HCT116 (cell line): ENCODE results near the gene IL1F10. TPM values are rescaled to one million over a fixed set of nuclear protein-coding genes. Genes with fewer than 3 reads are reported as not detected.

Experiments
- ATAC-seq: fragments of 200-7000 bp; cut with Tn5 transposase; 2 replicates; pipeline ENCODE4 v1.9.1; 2020; ENCODE audit warnings: mild to moderate bottlenecking, moderate library complexity
- BruUV-seq: library from RNA; stranded (reverse); fragments of 400-500 nt; replicated peaks from 2 replicates; lab custom pipeline; 2021; lab: Mats Ljungman, UMichigan
- CTCF ChIA-PET: fragments of 300-600 bp; sonication (Branson Sonifier 250); formaldehyde crosslinking; loops from one replicate; lab custom pipeline; 2021; ENCODE audit warnings: antibody characterized with exemption; lab: Charles Lee
- POLR2A ChIA-PET: fragments of 300-600, 350-600 bp; sonication (Branson Sonifier 250); formaldehyde crosslinking; loops from one replicate; lab custom pipeline; 2021; ENCODE audit warnings: antibody characterized with exemption; lab: Charles Lee
- RAD21 ChIA-PET, 2 experiments: fragments of 300-600 bp; sonication (Branson Sonifier 250); formaldehyde crosslinking; loops; one replicate each; lab custom pipeline; 2023; ENCODE audit warnings: low total read pairs in 2 of 2; ENCODE audit not compliant: uncharacterized antibody in 2 of 2, unreplicated experiment in 2 of 2, low non-redundant PET in 1 of 2; lab: Charles Lee
- DNase-seq: peaks from one replicate; pipeline ENCODE4 v3.0.0-alpha.2; 2010; ENCODE audit warnings: low read depth, low spot score
- H2AFZ ChIP-seq: fragments of 200-600 bp; shearing (Covaris generic), sonication (generic); 2 replicates; pipeline ENCODE4 v1.6.1; 2017; ENCODE audit warnings: low read depth, mixed run types, mixed read lengths, antibody characterized with exemption, low read length; ENCODE audit not compliant: poor library complexity, severe bottlenecking
- H3K27ac ChIP-seq: 2 replicates; pipeline ENCODE4 v1.5.1; 2012; ENCODE audit warnings: low read depth, low read length
- H3K27me3 ChIP-seq: fragments of 200-600 bp; sonication (generic); 2 replicates; pipeline ENCODE4 v1.6.1; 2016; ENCODE audit warnings: mixed run types, low read length, mixed read lengths; ENCODE audit not compliant: insufficient read depth
- H3K36me3 ChIP-seq, 2 experiments: fragments of 200-500 bp in 1 of 2; fragments of 200-600 bp in 1 of 2; sonication (Bioruptor generic) in 1 of 2; sonication (generic) in 1 of 2; 2 replicates each; pipeline versions ENCODE4 v1.5.1 to v1.6.1; 2014 to 2016; ENCODE audit warnings: low read length in 2 of 2, inconsistent platforms in 1 of 2, mixed read lengths in 1 of 2, mixed run types in 1 of 2; ENCODE audit not compliant: insufficient read depth in 2 of 2, control insufficient read depth in 1 of 2
- H3K4me1 ChIP-seq, 2 experiments: fragments of 200-600 bp in 1 of 2; sonication (generic) in 1 of 2; 2 replicates each; pipeline versions ENCODE4 v1.5.1 to v1.6.1; 2012 to 2017; ENCODE audit warnings: low read length in 2 of 2, inconsistent platforms in 1 of 2, mild to moderate bottlenecking in 1 of 2, mixed read lengths in 1 of 2, mixed run types in 1 of 2, moderate library complexity in 1 of 2; ENCODE audit not compliant: insufficient read depth in 2 of 2, control insufficient read depth in 1 of 2
- H3K4me2 ChIP-seq: fragments of 200-600 bp; sonication (generic); 2 replicates; pipeline ENCODE4 v1.6.1; 2017; ENCODE audit warnings: mixed run types, low read length, mixed read lengths
- H3K4me3 ChIP-seq, 2 experiments: fragments of 200-600 bp in 1 of 2; sonication (generic) in 1 of 2; replicated peaks in 1 of 2; 2 replicates each; pipeline ENCODE4 v1.5.1; 2011 to 2016; ENCODE audit warnings: low read length in 2 of 2, control low read depth in 1 of 2, low read depth in 1 of 2, mild to moderate bottlenecking in 1 of 2, mixed read lengths in 1 of 2, mixed run types in 1 of 2
- H3K79me2 ChIP-seq: fragments of 200-600 bp; sonication (generic); 2 replicates; pipeline ENCODE4 v1.6.1; 2017; ENCODE audit warnings: mild to moderate bottlenecking, mixed run types, low read length, moderate library complexity, mixed read lengths; ENCODE audit not compliant: insufficient read depth
- H3K9ac ChIP-seq: fragments of 200-600 bp; sonication (generic); 2 replicates; pipeline ENCODE4 v1.6.1; 2016; ENCODE audit warnings: low read length, mixed read lengths
- H3K9me2 ChIP-seq: fragments of 200-600 bp; sonication (generic), shearing (Covaris generic); 2 replicates; pipeline ENCODE4 v1.6.1; 2017; ENCODE audit warnings: mixed run types, mild to moderate bottlenecking, moderate library complexity; ENCODE audit not compliant: insufficient read depth
- H3K9me3 ChIP-seq, 2 experiments: fragments of 200-500 bp in 1 of 2; fragments of 200-600 bp in 1 of 2; sonication (Bioruptor generic) in 1 of 2; sonication (generic) in 1 of 2; 2 replicates each; pipeline ENCODE4 v1.6.1; 2014 to 2017; ENCODE audit warnings: low read length in 2 of 2, mixed read lengths in 2 of 2, inconsistent platforms in 1 of 2, low read depth in 1 of 2, mild to moderate bottlenecking in 1 of 2, mixed run types in 1 of 2, moderate library complexity in 1 of 2; ENCODE audit not compliant: control insufficient read depth in 1 of 2, insufficient read depth in 1 of 2
- H4K20me1 ChIP-seq: fragments of 200-600 bp; sonication (generic), shearing (Covaris generic); 2 replicates; pipeline ENCODE4 v1.6.1; 2017; ENCODE audit warnings: mixed run types, mild to moderate bottlenecking, moderate library complexity; ENCODE audit not compliant: insufficient read depth
- CEBPB ChIP-seq: IDR thresholded peaks from 2 replicates; pipeline ENCODE4 v1.6.1; 2012; ENCODE audit warnings: low read depth
- CTCF ChIP-seq, 3 experiments: fragments of 200-600 bp in 1 of 3; sonication (generic) in 1 of 3; IDR thresholded peaks in 2 of 3; conservative IDR thresholded peaks in 1 of 3; 2 replicates each; pipeline ENCODE4 v1.5.1; 2012 to 2017; ENCODE audit warnings: low read depth in 2 of 3, low read length in 2 of 3, antibody characterized with exemption in 1 of 3, borderline replicate concordance in 1 of 3, control low read depth in 1 of 3, mild to moderate bottlenecking in 1 of 3, mixed read lengths in 1 of 3, mixed run types in 1 of 3, moderate library complexity in 1 of 3; ENCODE audit not compliant: insufficient read depth in 1 of 3
- ELF1 ChIP-seq: IDR thresholded peaks from 2 replicates; pipeline ENCODE4 v1.6.1; 2012; ENCODE audit warnings: low read depth, borderline replicate concordance
- EZH2 ChIP-seq: fragments of 200-600 bp; sonication (generic); IDR thresholded peaks from 2 replicates; pipeline ENCODE4 v1.6.1; 2017; ENCODE audit warnings: antibody characterized with exemption, mixed run types
- EZH2phosphoT487 ChIP-seq: fragments of 200-600 bp; IDR thresholded peaks from 2 replicates; pipeline ENCODE4 v1.6.1; 2018; ENCODE audit warnings: antibody characterized with exemption, borderline replicate concordance
- FOSL1 ChIP-seq: IDR thresholded peaks from 2 replicates; pipeline ENCODE4 v1.6.1; 2012; ENCODE audit warnings: low read depth
- MAX ChIP-seq: IDR thresholded peaks from 2 replicates; pipeline ENCODE4 v1.6.1; 2012
- POLR2A ChIP-seq: IDR thresholded peaks from 2 replicates; pipeline ENCODE4 v1.7.0; 2011; ENCODE audit warnings: borderline replicate concordance; ENCODE audit not compliant: insufficient read depth, insufficient read length; ENCODE audit errors: extremely low read depth
- POLR2AphosphoS5 ChIP-seq: IDR thresholded peaks from 2 replicates; pipeline ENCODE4 v1.6.1; 2011; ENCODE audit warnings: mild to moderate bottlenecking, low read depth, low read length, moderate library complexity
- RAD21 ChIP-seq: IDR thresholded peaks from 2 replicates; pipeline ENCODE4 v1.6.1; 2012; ENCODE audit warnings: low read depth, mild to moderate bottlenecking
- SIN3A ChIP-seq: IDR thresholded peaks from 2 replicates; pipeline ENCODE4 v1.6.1; 2012; ENCODE audit warnings: low read depth
- SP1 ChIP-seq: IDR thresholded peaks from 2 replicates; pipeline ENCODE4 v1.6.1; 2012; ENCODE audit warnings: low read depth
- SRF ChIP-seq: IDR thresholded peaks from 2 replicates; pipeline ENCODE4 v1.6.1; 2012; ENCODE audit warnings: low read depth
- TCF7L2 ChIP-seq: IDR thresholded peaks from 2 replicates; pipeline ENCODE4 v1.7.0; 2011; ENCODE audit warnings: borderline replicate concordance, inconsistent platforms; ENCODE audit not compliant: insufficient read depth, insufficient read length; ENCODE audit errors: extremely low read depth
- YY1 ChIP-seq: IDR thresholded peaks from 2 replicates; pipeline ENCODE4 v1.6.1; 2011; ENCODE audit warnings: low read length, low read depth, moderate library complexity, mild to moderate bottlenecking; ENCODE audit not compliant: insufficient replicate concordance; ENCODE audit errors: extremely low read depth
- ZBTB33 ChIP-seq: IDR thresholded peaks from 2 replicates; pipeline ENCODE4 v1.6.1; 2011; ENCODE audit warnings: mild to moderate bottlenecking, low read length, moderate library complexity; ENCODE audit not compliant: insufficient replicate concordance; ENCODE audit errors: extremely low read depth
- ZFX ChIP-seq: fragments of 450-650 bp; IDR thresholded peaks from 2 replicates; pipeline ENCODE4 v1.6.1; 2017
- ZNF274 ChIP-seq: fragments of 200-500 bp; sonication (Bioruptor generic); IDR thresholded peaks from 2 replicates; pipeline ENCODE4 v1.6.1; 2014; ENCODE audit warnings: mild to moderate bottlenecking, low read depth, low read length, inconsistent platforms
- intact Hi-C: fragments of 100-400 bp; cut with micrococcal nuclease; formaldehyde crosslinking; loops from 2 replicates; pipeline ENCODE4 v1.10.0; 2022
- total RNA-seq: library from RNA; stranded (reverse); gene quantifications from one replicate; pipeline ENCODE4 v1.2.1, GENCODE V29; 2021; ENCODE audit not compliant: unreplicated experiment
- TF ChIP-seq, protein P1 (sequence below): IDR thresholded peaks from 2 replicates; pipeline ENCODE4 v1.6.1; 2012

The IL1F10 gene
- total RNA-seq, 1 experiment from 2014 or later, result not detected

DNA sequence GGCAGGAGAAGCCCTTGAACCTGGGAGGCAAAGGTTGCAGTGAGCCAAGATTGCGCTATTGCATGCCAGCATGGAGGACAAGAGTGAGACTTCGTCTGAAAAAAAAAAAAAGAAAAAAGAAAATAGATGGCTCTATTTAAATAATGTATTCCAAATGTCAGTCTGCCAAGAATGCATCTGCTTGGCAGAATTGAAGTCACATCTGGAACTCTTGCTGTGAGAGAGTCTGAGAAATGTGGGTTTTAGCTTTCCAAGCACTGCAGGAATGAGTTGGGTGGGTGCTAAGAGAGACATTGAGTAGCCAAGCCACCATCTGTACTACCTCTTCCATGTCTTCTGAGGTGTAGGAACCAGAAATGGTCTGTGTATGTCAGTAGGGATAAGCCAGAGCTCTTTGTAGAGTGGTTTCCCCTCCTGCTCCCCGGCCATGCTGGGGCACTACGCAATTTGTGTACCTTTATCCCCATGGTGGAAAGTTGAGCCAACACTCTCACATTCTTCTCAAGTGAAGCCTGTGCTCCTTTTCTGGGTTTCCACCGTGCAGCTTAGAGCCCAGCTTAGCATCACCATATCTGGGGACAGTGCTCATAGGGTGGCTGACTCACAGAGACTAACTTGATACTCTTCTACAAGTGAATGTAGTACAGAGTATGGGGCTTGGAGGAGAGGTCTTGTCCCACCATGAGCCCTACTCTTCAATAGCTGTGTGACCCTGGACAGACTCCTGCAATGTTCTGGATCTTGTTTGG is 25.3 kb downstream of the IL1F10 start:
- H3K4me2 ChIP-seq, result no peak overlapping the region
- H3K27me3 ChIP-seq, result no peaks in the 10 kb centered on the region; the same call in 1 of the 2 replicates
- no peak overlapping the region for H3K9ac ChIP-seq
- no peak overlapping the region for H3K4me3 ChIP-seq
- intact Hi-C loops, result no loop called here
- ChIA-PET CTCF (interaction anchor here (0.6 kb wide), 1 partner anchor 45 kb away, joined by 3 read pairs; no protein-coding TSS in a partner anchor), RAD21 (no interaction called here), POLR2A (no interaction called here)
- H4K20me1 ChIP-seq, result no peaks in the 10 kb centered on the region
- H3K27ac ChIP-seq, result no peak overlapping the region
- DNase-seq (no peak), ATAC-seq (no peak)
- no peaks in the 10 kb centered on the region for H3K36me3 ChIP-seq
- no peaks in the 10 kb centered on the region for H3K9me2 ChIP-seq
- no peaks in the 10 kb centered on the region for H3K79me2 ChIP-seq
- no peaks in the 10 kb centered on the region for H3K9me3 ChIP-seq
- no peaks in the 10 kb centered on the region for H3K4me1 ChIP-seq
- TF ChIP-seq MAX (no peak), POLR2A (no peak), SP1 (no peak), ELF1 (no peak), CEBPB (no peak), TCF7L2 (no peak), ZFX (no peak), ZNF274 (no peak), YY1 (no peak), SIN3A (no peak), CTCF (IDR thresholded peaks at IDR 0.05 in 2 of 3, conservative IDR thresholded peaks at IDR 0.05 in 1 of 3; ENCODE audit: borderline replicate concordance in 1 of 3, insufficient read depth in 1 of 3, low read depth in 2 of 3, low read length in 2 of 3) (no peak), POLR2AphosphoS5 (no peak), SRF (no peak), EZH2 (no peak), EZH2phosphoT487 (no peak), RAD21 (no peak), ZBTB33 (no peak), FOSL1 (no peak)
- TF ChIP-seq, protein P1, sequence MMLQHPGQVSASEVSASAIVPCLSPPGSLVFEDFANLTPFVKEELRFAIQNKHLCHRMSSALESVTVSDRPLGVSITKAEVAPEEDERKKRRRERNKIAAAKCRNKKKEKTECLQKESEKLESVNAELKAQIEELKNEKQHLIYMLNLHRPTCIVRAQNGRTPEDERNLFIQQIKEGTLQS, result no peak
- BruUV-seq, result no TSS peak
- no peak overlapping the region for H2AFZ ChIP-seq
